Suppressor macrophage treated with lipopolysaccharide for 1 hour (primary cell): ENCODE results near the gene MBD1.

ENCODE experiments used
- DNase-seq, 3 donors: peaks; one replicate each; pipeline ENCODE4 v3.0.0-alpha.2; 2020 to 2022

MBD1 gene

GRCh38 chr18:50293039-50293438 is 11.7 kb upstream of the MBD1 start:
- DNase-seq = no peak

DNA sequence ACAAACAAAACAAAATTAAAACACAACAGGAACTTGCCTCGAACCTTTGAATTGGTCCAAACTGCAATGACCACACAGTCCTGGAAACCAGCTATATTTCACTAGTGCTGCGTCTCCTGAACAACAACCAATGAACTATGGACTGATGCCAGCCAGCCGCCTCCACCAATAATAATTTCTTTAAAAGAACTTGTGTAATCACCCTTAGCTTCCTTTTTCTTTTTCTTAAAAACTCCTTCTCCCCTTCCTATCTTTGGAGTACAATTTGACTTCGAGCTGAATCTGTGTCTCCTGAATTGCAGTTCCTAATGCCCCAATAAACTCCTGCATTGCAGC is 7.8 kb upstream of the MBD1 start:
- DNase-seq = peak in 2 of 3 donors; percentile 13 to 23

DNA sequence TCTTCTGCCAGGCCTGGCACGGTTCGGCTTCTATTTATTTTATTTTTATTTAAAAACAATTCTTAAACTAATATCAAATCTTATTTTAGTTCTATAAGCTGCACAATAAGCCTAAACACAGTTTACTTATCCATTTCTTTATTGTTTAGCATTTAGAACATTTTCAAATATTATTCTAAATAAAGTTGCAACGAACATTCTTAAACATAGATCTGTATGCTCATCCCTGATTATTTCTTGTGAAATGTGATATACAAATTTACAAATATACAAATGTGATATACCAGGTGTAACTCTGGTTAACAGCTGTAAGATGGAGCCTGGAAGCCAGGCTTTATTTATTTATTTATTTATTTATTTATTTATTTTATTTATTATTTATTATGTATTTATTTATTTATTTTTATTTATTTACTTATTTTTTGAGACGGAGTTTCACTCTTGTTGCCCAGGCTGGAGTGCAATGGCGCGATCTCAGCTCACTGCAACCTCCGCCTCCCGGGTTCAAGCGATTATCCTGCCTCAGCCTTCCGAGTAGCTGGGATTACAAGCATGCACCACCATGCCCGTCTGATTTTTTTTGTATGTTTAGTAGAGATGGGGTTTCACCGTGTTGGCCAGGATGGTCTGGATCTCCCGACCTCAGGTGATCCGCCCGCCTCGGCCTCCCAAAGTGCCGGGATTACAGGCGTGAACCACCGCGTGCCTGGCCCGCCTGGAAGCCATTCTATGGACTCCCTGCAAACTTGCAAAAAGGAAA is 7.2 kb upstream of the MBD1 start:
- DNase-seq = peak in 1 of 3 donors; percentile 30

DNA sequence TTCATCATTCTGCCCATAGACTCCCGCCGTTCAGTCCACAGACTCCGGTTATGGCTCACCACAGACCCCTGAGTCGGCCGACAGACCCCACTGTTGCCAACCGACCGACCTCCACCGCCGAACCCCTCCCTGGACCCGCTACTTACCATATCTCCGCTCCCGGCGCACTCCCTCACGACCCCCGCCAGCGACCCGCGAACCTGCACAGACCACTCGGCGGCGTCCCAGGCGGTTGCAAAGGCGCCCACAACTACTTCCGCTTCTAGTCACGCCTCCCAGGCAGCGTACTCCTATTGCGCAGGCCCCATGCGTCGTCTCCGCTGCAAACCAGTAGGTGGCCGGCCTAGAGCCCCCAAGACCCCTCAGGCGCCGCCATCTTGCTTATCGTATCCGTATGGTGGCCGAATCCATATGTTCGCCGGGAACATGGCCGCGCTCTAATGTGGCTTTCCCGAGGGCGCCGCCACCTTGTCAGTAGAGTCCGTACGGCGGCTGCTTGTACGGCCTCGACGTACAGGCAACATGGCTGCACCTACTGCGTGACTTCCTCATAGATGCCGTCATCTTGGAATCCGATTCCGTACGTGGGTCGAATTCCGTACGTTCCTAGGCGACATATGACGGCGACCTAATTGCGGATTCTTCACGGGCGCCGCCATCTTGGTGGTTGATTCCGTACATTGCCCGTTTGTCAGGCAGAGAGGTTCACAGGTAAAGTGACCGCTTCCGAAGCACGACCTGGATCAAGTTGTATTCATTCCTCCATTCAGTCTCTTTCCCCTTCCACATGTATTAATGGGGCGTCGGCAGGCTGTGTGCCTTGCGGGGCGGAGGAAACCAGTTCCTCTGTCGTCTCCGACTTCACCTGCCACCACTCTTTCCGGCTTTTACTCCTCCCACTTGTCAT is 6.4 kb upstream of the MBD1 start, which contains the start of gene CXXC1:
TSS of gene CXXC1 (minus strand) at position 252 of the 907 bp plus-strand sequence. CDS start at position 149, 103 bp downstream.
- peak; percentile 98 to 99 (median 99) for DNase-seq

DNA sequence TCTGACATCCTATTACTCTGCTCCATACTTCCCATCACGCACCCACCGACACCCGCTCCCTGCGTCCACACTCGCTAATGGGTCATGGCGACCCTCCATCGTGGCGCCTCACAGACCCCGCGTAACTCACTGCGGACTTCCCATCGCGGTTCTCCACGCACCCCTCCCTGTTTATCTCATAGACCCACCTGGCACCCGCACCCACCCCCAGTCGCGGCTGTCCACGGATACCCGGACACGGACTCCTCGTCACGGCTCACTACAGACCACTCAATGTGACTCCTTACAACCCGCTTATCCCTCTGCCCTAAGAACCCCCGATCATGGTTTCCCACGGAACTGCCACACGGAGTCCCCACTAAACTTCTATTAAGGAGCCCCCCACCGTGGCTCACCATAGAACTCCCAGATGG is 5.7 kb upstream of the MBD1 start:
- DNase-seq = no peak

- DNase-seq = peak in 2 of 3 donors; percentile 11 to 31
These were observed 5.2 kb upstream of the MBD1 start for GRCh38 chr18:50286391-50287027.

DNA sequence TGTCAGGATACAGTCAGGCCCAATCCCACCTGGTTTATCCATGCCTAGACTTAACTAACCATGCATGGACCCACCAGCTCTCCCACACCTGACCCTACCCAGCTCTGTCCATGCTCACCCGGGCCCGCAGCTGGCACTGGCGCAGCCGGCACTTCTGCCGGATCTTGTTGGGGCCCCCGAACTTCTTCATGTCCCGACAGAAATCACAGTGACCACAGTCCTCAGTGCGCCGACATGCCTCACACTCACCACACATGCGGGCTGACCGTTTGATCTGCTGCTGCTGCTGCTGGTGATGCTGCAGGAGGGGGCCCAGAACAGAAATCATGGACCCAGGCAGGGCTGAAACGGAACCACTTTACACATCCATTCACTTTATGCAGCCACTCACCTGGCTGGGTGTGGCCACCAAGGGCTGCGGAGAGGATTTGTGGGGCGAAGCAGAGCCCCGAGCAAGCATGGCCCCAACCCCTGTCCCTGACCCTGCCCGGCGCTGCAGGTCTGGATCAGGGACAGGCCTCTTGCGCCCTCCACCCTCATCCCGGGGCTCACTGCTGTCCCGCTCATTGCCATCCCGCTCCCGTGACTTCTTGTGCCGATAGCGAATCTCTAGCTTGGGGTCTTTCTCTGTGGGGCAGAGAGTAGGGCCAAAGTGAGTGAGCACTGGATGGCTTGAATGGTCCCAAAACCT is 4.5 kb upstream of the MBD1 start:
- DNase-seq = no peak

- no peak for DNase-seq
These were observed 3.7 kb upstream of the MBD1 start for GRCh38 chr18:50285071-50285470.

GRCh38 chr18:50284255-50284885 is 3.0 kb upstream of the MBD1 start:
- peak; percentile 71 to 81 (median 78) for DNase-seq

DNA sequence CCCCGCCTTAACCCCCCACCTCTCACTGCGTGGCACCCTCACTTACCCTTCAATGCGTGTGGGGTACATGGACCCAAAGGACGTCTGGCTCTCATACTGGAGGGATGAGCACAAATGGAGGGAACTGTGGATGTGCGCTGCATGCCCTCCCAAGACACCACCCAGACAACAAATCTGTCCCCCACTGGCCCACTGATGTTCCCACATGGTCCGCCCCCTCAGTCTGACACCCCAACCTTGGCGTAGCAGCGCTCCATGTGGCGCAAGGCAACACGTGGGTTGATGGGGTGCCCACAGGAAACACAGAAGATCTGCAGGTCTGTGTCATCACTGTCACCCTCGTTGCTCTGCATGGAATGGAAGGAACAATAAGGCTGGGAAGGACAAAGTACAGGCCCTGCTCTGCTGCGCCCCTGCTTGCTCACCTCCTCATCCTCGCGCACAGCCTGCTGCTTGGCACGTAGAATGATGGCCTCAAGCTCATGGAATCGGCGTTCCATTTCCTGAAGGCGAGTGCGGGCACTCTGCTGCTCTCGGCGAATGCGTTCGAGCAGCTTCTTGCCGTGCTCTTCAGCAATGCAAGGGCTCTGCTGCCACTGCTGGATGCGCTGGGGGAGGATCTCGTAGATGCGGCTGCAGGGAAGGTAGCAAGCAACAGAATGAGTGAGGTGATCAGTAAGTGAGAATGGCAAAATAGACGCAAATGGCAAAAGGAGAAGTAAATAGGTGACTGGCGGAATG is 2.3 kb upstream of the MBD1 start:
- DNase-seq = peak in 1 of 3 donors; percentile 8

- DNase-seq = no peak
These were observed 1.4 kb upstream of the MBD1 start for GRCh38 chr18:50282521-50283335.

DNA sequence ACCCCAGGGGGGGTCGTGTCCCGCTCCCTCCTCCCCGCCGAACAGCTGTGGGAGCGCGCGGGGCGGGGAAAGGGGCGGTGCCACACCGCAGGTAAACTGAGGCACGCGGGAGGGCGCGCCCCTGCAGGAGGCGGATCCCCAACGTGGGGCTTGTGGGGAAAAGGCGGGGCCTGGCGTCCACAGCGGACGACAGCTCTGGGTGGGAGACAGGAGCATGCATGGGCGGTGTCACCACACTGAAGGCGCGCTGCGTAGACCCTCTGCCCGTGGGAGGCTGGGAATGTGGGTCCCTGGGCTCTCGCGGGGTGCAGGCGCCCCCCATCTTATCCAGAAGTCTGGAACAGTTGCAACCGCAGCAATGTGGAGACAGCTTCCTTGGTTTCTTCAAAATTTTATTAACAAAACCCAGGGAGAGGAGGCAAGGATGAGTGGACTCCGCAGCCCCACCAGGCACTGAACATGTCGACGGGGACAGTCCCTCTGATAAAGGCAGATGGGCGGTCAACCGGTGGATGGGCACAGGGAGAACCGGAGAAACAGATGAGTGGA is 723 bp upstream of the MBD1 start:
- DNase-seq = no peak

GRCh38 chr18:50280707-50281294 is 522 bp downstream of the MBD1 start:
- DNase-seq = no peak

- no peak for DNase-seq
These were observed 1.6 kb downstream of the MBD1 start for GRCh38 chr18:50279752-50280151.

DNA sequence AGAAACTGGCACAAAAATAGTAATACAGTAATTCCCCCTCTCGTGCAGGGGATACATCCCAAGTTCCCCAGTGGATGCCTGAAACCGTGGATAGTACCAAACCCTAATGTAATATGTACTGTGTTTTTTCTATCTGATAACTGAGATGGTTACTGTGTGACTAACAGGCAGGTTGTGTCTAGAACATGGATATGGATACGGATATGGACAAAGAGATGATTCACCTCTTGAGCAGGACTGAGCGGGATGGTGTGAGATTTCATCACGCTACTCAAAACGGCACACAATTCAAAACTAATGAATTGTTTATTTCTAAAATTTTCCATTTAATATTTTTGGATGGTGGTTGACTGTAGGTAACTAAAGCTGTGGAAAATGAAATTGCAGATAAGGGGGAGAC is 3.4 kb downstream of the MBD1 start:
- no peak for DNase-seq

GRCh38 chr18:50276452-50276851 is 4.9 kb downstream of the MBD1 start:
- no peak for DNase-seq

DNA sequence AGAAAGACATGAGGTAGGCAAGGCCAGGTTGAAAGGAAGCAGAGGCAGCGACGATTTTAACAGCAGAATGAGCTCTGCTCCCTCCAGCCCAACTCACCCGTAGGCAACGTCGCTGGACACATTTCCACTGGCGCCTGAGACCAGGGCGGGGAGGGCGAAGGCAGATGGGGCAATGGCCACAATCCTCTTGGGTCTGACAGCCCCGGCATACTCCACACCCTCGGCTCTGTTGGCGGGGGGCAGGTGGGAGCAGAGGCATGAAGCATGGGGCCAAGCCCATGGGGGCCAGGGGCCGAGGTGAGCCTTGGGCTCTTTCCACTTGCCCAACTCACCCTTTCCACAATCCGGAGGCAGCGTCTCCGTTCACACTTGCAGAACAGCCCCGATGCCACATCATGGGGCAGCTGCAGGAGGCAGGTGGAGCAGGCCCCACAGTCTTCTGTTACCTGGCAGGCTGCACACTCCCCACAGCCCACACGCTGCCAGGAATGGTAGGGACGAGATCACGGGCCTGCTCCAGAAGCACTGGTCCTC is 5.8 kb downstream of the MBD1 start:
- DNase-seq = no peak

DNA sequence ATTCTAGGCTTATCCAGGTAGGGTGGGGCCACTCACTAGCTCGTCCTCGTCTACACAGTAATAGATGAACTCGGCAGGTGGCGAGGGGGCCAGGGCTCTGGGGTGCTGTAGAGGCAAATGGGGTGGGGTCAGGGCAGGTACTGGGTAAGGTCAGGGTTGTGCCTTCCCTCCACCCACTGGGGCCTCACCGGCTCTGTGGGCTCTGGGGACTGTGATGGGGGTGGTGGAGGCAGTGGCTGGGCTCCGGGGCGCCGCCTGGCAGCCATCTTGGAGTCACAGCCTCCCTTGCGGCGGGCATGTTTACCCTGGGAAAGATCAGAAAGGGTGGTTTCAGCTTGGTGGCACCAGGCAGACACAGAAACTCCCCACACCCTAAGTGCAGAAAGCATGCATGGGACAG is 6.4 kb downstream of the MBD1 start:
- no peak for DNase-seq

GRCh38 chr18:50274044-50274442 is 7.3 kb downstream of the MBD1 start:
- no peak for DNase-seq
